GM19238 (cell line): ENCODE data around the gene ITPRID2.
"Not testable (repeated sequence)": the region's sequence is repeated elsewhere in the genome, so short reads cannot be mapped to it uniquely, and the experiment has no call there.

ENCODE experiments used
- DNase-seq: peaks from one replicate; pipeline ENCODE4 v3.0.0; 2011; ENCODE audit warnings: low spot score; ENCODE audit not compliant: insufficient read length

The ITPRID2 gene

DNA sequence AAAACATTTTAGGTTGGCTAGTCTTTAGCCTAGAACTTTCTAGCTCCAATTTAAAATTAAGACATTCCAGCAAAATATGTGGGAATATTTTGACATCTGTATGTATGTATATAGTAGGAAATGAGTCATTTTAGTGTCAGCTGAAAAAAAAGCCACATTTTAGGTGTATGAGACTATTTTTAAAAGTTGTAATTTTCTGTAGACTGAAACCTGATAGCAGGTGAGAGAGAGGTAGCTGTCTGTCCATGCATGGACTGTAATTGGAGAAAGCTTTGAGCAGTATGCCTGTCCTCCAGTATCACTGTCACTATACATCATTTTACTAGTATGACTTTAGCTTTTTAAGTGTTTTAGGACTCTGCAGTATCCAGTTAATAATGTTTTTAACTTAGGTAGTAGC, 68.0 kb downstream of the ITPRID2 start:
- no peak for DNase-seq

DNA sequence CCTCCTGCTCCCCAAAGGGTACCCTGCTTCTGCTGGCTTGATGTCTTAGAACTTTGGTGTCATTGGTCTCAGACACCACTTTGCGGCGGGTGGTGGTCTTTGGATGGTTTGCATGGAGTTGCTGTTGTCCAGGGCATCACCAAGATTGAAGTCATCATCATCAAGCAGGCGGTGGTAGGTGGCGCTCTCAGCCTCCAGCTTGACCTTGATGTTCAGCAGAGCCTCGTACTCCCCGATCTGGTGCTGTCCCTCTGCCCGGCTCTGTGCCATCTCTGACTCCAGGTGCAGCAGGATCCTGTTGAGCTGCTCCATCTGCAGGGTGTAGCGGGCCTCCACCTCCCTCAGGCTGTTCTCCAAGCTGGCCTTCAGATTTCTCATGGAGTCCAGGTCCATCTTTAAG, 69.6 kb downstream of the ITPRID2 start:
- not testable (repeated sequence) for DNase-seq

DNA sequence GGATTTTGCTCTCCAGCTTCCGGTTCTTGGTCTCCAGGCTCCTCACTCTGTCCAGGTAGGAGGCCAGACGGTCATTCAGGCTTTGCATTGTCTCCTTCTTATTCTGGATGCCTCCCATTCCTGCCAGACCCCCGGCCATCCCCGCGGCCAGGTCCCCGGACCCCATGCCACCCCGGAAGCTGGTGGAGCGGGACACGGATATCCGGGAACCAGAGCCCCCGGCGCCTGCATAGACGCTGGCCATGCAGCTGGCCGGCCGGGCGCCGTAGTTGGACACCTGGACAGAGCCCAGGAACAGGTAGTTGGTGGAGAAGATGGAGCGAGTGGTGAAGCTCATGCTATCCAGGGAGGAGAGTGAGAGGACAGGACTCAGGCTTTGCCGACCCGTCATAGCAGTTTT, 70.6 kb downstream of the ITPRID2 start:
- no peak for DNase-seq

DNA sequence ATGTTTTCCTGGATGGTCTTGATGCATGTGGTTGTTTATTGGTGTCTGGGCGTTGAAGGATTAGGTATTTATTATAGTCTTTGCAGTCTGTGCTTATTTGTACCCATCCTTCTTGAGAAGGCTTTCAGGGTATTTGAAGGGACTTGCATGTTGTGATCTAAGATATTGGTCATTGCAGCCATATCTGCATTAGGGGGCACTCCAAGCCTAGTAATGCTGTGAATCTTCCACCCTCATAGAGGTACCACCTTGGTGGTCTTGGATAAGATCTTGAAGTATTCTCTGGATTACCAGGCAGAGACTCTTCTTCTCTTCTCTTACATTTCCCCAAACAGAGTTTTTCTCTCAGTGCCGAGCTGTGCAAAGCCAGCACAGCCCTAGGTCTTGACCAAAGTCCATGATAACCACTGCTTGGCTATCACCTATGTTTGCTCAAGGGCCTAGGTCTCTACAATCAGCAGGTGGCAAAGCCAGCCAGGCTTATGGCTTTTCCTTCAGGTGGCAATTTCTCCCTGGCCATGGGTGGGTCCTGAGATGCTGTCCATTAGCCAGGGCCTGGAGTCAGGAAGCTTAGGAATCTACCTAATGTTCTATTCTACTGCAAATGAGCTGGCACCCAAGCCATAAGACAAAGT, 78.7 kb downstream of the ITPRID2 start:
- DNase-seq: no peak

DNA sequence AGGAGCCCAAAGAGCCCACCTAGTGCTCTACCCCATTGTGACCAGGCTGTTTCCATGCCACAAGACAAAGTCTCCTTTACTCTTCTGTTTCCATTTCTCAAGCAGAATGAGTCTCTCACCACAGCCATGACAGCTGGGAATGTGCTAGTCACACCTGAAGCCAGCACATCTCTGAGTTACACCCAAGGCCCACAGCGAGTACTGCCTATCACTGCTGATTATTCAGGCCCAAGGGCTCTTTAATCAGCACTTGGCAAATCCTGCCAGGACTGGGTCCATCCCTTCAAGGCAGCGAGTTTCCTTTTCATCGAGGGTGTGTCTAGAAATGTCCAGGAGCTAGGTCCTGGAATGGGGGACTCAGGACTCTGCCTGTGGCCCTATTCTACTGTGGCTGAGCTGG, 79.5 kb downstream of the ITPRID2 start:
- DNase-seq: no peak

DNA sequence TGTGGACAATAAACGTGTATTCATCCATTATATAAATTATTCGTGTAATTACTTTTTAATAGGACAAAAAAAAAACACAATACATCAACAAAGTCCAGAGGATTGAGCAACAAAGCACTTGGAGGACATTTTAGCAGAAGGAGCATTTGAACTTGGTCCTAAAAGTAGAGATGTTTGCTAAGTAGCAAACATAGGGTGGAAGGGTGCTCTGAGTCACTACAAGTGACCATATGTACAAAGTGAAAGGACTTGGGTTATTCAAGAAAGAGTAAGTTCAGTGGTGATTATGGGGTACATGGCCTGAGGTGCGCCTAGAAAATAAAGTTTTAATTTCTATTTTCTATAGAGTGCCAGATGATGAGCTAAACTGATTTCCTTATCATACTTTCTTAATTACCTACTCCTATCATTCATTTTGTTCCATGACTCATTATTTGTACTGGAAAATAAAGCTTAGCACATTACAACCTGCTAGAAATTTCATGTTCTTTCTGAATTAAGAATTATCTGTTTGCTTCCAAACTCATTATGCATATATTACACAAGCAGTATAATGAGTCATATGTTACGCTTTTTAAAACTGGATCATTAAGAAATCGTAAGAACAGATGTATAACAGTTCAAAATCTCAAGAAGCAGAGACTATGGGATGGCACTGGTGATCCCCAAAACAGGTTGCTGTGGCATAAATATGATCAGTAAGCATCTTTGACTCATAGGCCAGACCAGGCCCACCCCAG, 81.1 kb downstream of the ITPRID2 start:
- DNase-seq: no peak

DNA sequence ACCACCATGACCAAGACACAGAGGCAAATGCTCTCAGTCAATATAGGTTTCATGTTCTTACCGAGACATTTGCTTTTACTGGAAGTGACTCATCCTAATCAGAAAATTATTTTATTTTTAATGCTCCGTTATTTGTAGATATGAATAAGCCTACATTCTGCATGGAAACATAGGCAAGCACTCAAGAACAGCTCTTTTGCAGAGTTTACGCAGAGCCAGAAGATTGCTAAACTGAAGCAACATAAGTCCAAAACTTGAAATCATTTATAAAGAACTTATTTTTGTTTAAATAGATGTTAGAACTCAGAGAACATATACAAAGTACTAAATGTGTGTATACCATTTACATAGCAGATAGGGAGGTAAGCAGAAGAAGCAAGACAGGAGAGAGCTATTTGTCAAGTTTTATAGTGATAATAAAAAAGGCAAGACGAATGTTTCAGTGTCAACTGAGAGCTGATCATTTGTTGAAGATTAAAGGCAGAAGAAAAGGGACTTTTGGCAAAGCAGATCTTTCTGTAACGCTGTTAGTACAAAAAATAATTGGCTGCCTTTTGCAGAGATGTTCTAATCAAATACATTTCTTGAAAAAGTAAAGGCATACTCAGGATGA, 81.7 kb downstream of the ITPRID2 start:
- DNase-seq: no peak

DNA sequence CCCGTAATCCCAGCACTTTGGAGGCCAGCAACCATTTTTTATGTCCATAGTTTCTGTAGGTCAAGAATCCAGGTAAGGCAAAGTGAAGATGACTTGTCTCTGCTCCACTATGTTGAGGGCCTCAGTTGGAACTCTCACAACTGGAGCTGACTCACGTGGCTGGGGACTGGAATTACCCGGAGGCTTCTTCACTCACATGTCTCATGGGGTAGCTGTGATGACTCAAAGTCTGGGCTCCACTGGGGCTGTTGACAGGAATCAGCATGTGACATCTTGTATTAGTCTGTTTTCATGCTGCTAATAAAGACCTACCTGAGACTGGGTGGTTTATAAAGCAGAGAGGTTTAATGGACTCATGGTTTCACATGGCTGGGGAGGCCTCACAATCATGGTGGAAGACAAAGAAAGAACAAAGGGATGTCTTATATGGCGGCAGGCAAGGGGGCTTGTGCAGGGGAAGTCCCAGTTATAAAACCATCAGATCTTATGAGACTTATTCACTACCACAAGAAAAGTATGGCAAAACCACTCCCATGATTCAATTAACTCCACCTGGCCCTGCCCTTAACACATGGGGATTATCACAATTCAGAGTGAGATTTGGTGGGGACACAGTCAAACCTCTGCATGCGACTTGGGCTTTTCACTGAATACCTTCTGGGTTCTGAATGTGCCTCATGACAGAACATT, 86.3 kb downstream of the ITPRID2 start:
- DNase-seq: no peak

DNA sequence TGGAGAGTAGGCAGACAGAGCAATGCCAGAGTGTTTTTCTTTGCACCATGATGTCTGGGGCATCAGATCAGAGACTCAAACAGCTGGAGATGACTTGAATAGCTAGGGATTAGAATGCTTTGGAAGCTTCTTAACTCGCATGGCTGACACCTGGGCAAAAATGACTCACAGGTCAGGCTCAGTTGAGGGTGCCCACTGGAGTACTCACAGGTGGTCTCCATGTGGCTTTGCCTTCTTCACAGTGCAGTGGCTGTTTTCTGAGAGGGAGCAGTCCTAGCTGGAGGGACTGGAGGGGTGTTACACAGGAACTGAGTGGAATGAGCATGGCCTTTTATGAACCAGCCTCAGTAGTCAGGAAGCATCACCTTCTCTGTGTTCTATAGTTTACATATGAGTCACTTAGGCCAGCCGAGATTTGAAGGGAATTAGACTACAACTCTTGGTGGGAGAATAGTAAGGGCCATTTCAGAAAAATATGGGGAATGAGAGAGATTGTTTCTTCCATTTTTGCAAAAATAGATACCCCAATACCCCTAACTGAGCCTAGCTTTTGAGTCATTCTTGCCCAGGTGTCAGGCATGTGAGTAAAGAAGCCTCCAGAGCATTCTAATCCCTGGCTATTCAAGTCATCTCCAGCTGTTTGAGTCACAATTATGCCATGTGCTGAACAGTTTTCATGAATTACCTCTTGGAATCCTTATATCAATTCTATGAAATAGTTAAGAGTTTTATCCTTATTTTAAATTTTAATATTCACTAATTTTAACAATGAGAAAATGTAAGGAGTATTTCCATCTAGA, 87.0 kb downstream of the ITPRID2 start:
- no peak for DNase-seq
